Subcutaneous abdominal adipose tissue (tissue), 5 donors: ENCODE measurements around the gene AFF2.

Experiments used
- H3K27ac ChIP-seq: one replicate; pipeline ENCODE4 v1.7.0; 2013; ENCODE audit warnings: low read depth, mild to moderate bottlenecking, inconsistent platforms, low read length, moderate library complexity
- H3K27me3 ChIP-seq, 5 donors: one replicate each; pipeline ENCODE4 v1.7.0; 2013; ENCODE audit warnings: low read length in 5 of 5, inconsistent platforms in 1 of 5; ENCODE audit not compliant: control insufficient read depth in 5 of 5, insufficient read depth in 4 of 5
- H3K36me3 ChIP-seq, 5 donors: one replicate each; pipeline ENCODE4 v1.7.0; 2013; ENCODE audit warnings: low read length in 5 of 5; ENCODE audit not compliant: control insufficient read depth in 5 of 5, insufficient read depth in 5 of 5
- H3K4me1 ChIP-seq, 5 donors: one replicate each; pipeline ENCODE4 v1.7.0; 2013; ENCODE audit warnings: low read length in 5 of 5, mild to moderate bottlenecking in 3 of 5, moderate library complexity in 1 of 5; ENCODE audit not compliant: control insufficient read depth in 5 of 5, insufficient read depth in 5 of 5
- H3K4me3 ChIP-seq, 5 donors: one replicate each; pipeline ENCODE4 v1.7.0; 2013; ENCODE audit warnings: low read length in 5 of 5, low read depth in 1 of 5
- H3K9ac ChIP-seq, 5 donors: one replicate each; pipeline ENCODE4 v1.7.0; 2013; ENCODE audit warnings: low read length in 5 of 5, mild to moderate bottlenecking in 4 of 5, moderate library complexity in 3 of 5
- H3K9me3 ChIP-seq, 5 donors: one replicate each; pipeline ENCODE4 v1.7.0; 2013; ENCODE audit warnings: low read length in 5 of 5; ENCODE audit not compliant: control insufficient read depth in 5 of 5
- donor health status: healthy.
- donor health status: healthy.
- donor health status: healthy.
- donor health status: healthy.
- donor health status: healthy.

The AFF2 gene

GRCh38 chrX:149003863-149004660 is 503.6 kb downstream of the AFF2 start:
- Histone ChIP-seq H3K36me3 (no peaks in the 10 kb centered on the region), H3K4me1 (no peaks in the 10 kb centered on the region), H3K4me3 (no peak overlapping the region), H3K9ac (no peak overlapping the region), H3K27ac (no peak overlapping the region), H3K9me3 (no peaks in the 10 kb centered on the region), H3K27me3 (peaks cover 0 to 6% (median 0%) of the 10 kb centered on the region in 5 donors)

- Histone ChIP-seq H3K9me3 (no peaks in the 10 kb centered on the region), H3K27me3 (peaks cover 0 to 6% (median 0%) of the 10 kb centered on the region in 5 donors), H3K9ac (no peak overlapping the region), H3K36me3 (no peaks in the 10 kb centered on the region), H3K27ac (no peak overlapping the region), H3K4me1 (no peaks in the 10 kb centered on the region), H3K4me3 (no peak overlapping the region)
Measured at GRCh38 chrX:149004936-149005335, 504.5 kb downstream of the AFF2 start.

GRCh38 chrX:149006235-149006634 is 505.8 kb downstream of the AFF2 start:
- H3K4me1 ChIP-seq = no peaks in the 10 kb centered on the region
- H3K4me3 ChIP-seq = no peak overlapping the region
- no peak overlapping the region for H3K27ac ChIP-seq
- no peaks in the 10 kb centered on the region for H3K36me3 ChIP-seq
- H3K9me3 ChIP-seq = no peaks in the 10 kb centered on the region
- H3K27me3 ChIP-seq = peaks cover 0 to 6% (median 0%) of the 10 kb centered on the region in 5 donors
- H3K9ac ChIP-seq = no peak overlapping the region

- H3K27me3 ChIP-seq = peaks cover 0 to 6% (median 0%) of the 10 kb centered on the region in 5 donors
- H3K4me3 ChIP-seq = no peak overlapping the region
- no peaks in the 10 kb centered on the region for H3K4me1 ChIP-seq
- H3K9ac ChIP-seq = no peak overlapping the region
- no peaks in the 10 kb centered on the region for H3K36me3 ChIP-seq
- H3K9me3 ChIP-seq = no peaks in the 10 kb centered on the region
- no peak overlapping the region for H3K27ac ChIP-seq
Measured at GRCh38 chrX:149007423-149007822, 507.0 kb downstream of the AFF2 start.

- no peak overlapping the region for H3K9ac ChIP-seq
- no peaks in the 10 kb centered on the region for H3K4me1 ChIP-seq
- peaks cover 0 to 3% (median 0%) of the 10 kb centered on the region in 5 donors for H3K27me3 ChIP-seq
Measured at GRCh38 chrX:149010013-149010852, 509.8 kb downstream of the AFF2 start.

GRCh38 chrX:149010853-149011224 is 510.4 kb downstream of the AFF2 start:
- Histone ChIP-seq H3K27me3 (peaks cover 0 to 3% (median 0%) of the 10 kb centered on the region in 5 donors), H3K9me3 (no peaks in the 10 kb centered on the region), H3K9ac (no peak overlapping the region), H3K4me3 (no peak overlapping the region), H3K36me3 (no peaks in the 10 kb centered on the region), H3K4me1 (no peaks in the 10 kb centered on the region), H3K27ac (no peak overlapping the region)

More at GRCh38 chrX:149010013-149010852, 509.8 kb downstream of the AFF2 start:
- no peaks in the 10 kb centered on the region for H3K9me3 ChIP-seq
- H3K36me3 ChIP-seq = no peaks in the 10 kb centered on the region
- no peak overlapping the region for H3K27ac ChIP-seq
- no peak overlapping the region for H3K4me3 ChIP-seq

- Histone ChIP-seq H3K4me3 (no peak overlapping the region), H3K9me3 (no peaks in the 10 kb centered on the region), H3K9ac (no peak overlapping the region), H3K36me3 (no peaks in the 10 kb centered on the region), H3K4me1 (no peaks in the 10 kb centered on the region), H3K27ac (no peak overlapping the region), H3K27me3 (peaks cover 0 to 1% (median 0%) of the 10 kb centered on the region in 5 donors)
Measured at GRCh38 chrX:149013081-149013480, 512.7 kb downstream of the AFF2 start.

- Histone ChIP-seq H3K4me3 (no peak overlapping the region), H3K27me3 (no peaks in the 10 kb centered on the region), H3K36me3 (no peaks in the 10 kb centered on the region), H3K27ac (no peak overlapping the region), H3K9me3 (peaks cover 7 to 17% (median 15%) of the 10 kb centered on the region in 5 donors), H3K4me1 (no peaks in the 10 kb centered on the region), H3K9ac (no peak overlapping the region)
Measured at GRCh38 chrX:149021159-149021558, 520.7 kb downstream of the AFF2 start.

- H3K36me3 ChIP-seq = no peaks in the 10 kb centered on the region
- H3K9me3 ChIP-seq = peaks cover 7 to 17% (median 15%) of the 10 kb centered on the region in 5 donors
- H3K4me1 ChIP-seq = no peaks in the 10 kb centered on the region
- H3K4me3 ChIP-seq = no peak overlapping the region
- H3K27ac ChIP-seq = no peak overlapping the region
- H3K27me3 ChIP-seq = no peaks in the 10 kb centered on the region
- H3K9ac ChIP-seq = no peak overlapping the region
Measured at GRCh38 chrX:149022485-149022884, 522.1 kb downstream of the AFF2 start.

- Histone ChIP-seq H3K9me3 (no peaks in the 10 kb centered on the region), H3K4me3 (no peak overlapping the region), H3K27ac (no peak overlapping the region), H3K27me3 (no peaks in the 10 kb centered on the region), H3K9ac (no peak overlapping the region), H3K4me1 (peaks cover 0 to 10% (median 0%) of the 10 kb centered on the region in 5 donors), H3K36me3 (no peaks in the 10 kb centered on the region)
Measured at GRCh38 chrX:149032449-149032848, 532.0 kb downstream of the AFF2 start.
